GM19023 (cell line): ENCODE measurements around the gene HS3ST4.

Experiments
- ATAC-seq: cut with Tn5 transposase; IDR thresholded peaks from one replicate; pipeline ENCODE4 v1.9.1; 2021; ENCODE audit warnings: mild to moderate bottlenecking, moderate library complexity; ENCODE audit not compliant: unreplicated experiment

Gene HS3ST4

GRCh38 chr16:25817295-25817694, 125.5 kb downstream of the HS3ST4 start:
- no peak for ATAC-seq

GRCh38 chr16:25817876-25818275, 126.1 kb downstream of the HS3ST4 start:
- ATAC-seq = no peak

- no peak for ATAC-seq
Measured at GRCh38 chr16:25823891-25824290, 132.1 kb downstream of the HS3ST4 start.

GRCh38 chr16:25827709-25828108, 135.9 kb downstream of the HS3ST4 start:
- ATAC-seq = no peak

- no peak for ATAC-seq
Measured at GRCh38 chr16:25828510-25828909, 136.8 kb downstream of the HS3ST4 start.

GRCh38 chr16:25832291-25832690, 140.5 kb downstream of the HS3ST4 start:
- no peak for ATAC-seq

GRCh38 chr16:25834101-25834500, 142.3 kb downstream of the HS3ST4 start:
- ATAC-seq = no peak

GRCh38 chr16:25835126-25835525, 143.4 kb downstream of the HS3ST4 start:
- ATAC-seq = no peak

GRCh38 chr16:25838724-25839186, 147.0 kb downstream of the HS3ST4 start:
- no peak for ATAC-seq

- no peak for ATAC-seq
Measured at GRCh38 chr16:25841761-25842160, 150.0 kb downstream of the HS3ST4 start.

- no peak for ATAC-seq
Measured at GRCh38 chr16:25845901-25846300, 154.1 kb downstream of the HS3ST4 start.

- ATAC-seq = no peak
Measured at GRCh38 chr16:25854141-25854540, 162.4 kb downstream of the HS3ST4 start.

GRCh38 chr16:25855063-25855462, 163.3 kb downstream of the HS3ST4 start:
- ATAC-seq = no peak

- ATAC-seq = no peak
Measured at GRCh38 chr16:25855818-25856217, 164.1 kb downstream of the HS3ST4 start.

- no peak for ATAC-seq
Measured at GRCh38 chr16:25859645-25860044, 167.9 kb downstream of the HS3ST4 start.

GRCh38 chr16:25867041-25867440, 175.3 kb downstream of the HS3ST4 start:
- no peak for ATAC-seq

GRCh38 chr16:25868106-25868505, 176.3 kb downstream of the HS3ST4 start:
- no peak for ATAC-seq

- ATAC-seq = no peak
Measured at GRCh38 chr16:25868706-25869370, 177.1 kb downstream of the HS3ST4 start.

- no peak for ATAC-seq
Measured at GRCh38 chr16:25872369-25873070, 180.8 kb downstream of the HS3ST4 start.

- ATAC-seq = no peak
Measured at GRCh38 chr16:25874196-25874595, 182.4 kb downstream of the HS3ST4 start.

GRCh38 chr16:25875956-25876598, 184.3 kb downstream of the HS3ST4 start:
- no peak for ATAC-seq

GRCh38 chr16:25877103-25877502, 185.3 kb downstream of the HS3ST4 start:
- no peak for ATAC-seq
